ENCODE measurements around the gene GREB1L. TPM values are rescaled to one million over a fixed set of nuclear protein-coding genes. Genes with fewer than 3 reads are reported as not detected.

The GREB1L gene
- polyA plus RNA-seq, 1 of the 3 experiments (the other 2 are of a cell fraction) = under 0.01 TPM

DNA sequence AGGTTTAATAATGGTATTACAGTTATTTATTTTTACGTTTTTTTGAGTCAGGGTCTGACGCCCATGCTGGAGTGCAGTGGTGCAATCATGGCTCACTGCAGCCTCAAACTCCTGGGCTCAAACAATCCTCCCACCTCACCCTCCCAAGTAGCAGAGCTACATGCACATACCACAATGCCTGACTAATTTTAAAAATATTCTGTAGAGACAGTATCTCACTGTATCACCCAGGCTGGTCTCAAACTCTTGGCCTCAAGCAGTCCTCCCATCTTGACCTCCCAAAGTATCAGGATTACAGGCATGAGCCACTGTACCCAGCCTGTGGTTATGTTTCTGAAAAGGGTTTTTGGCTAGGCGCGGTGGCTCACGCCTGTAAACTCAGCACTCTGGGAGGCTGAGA is 237.7 kb downstream of the GREB1L start:
- Histone ChIP-seq H3F3A (replicated peaks; ENCODE audit: insufficient read depth) (no peaks in the 10 kb centered on the region), H2AFZ (ENCODE audit: low read depth) (no peak overlapping the region), H3K4me1 (ENCODE audit: control insufficient read depth in 1 of 2, insufficient read depth in 2 of 2, low read depth in 1 of 2, low read length in 1 of 2) (peaks cover 0 to 4% of the 10 kb centered on the region in 2 experiments; a peak in 1 of 4 replicates), H3K9me3 (no peaks in the 10 kb centered on the region), H4K20me1 (ENCODE audit: insufficient read depth) (no peaks in the 10 kb centered on the region), H3K9me2 (no peaks in the 10 kb centered on the region), H3K9ac (no peak overlapping the region), H3K27ac (ENCODE audit: low read depth in 2 of 2, low read length in 1 of 2) (no peak overlapping the region), H3K27me3 (ENCODE audit: insufficient read depth) (no peaks in the 10 kb centered on the region), H3K4me3 (ENCODE audit: low read depth in 2 of 2, low read length in 1 of 2) (no peak overlapping the region), H3K36me3 (replicated peaks in 1 of 2; ENCODE audit: control insufficient read depth in 1 of 2, insufficient read depth in 2 of 2, low read length in 1 of 2) (no peaks in the 10 kb centered on the region), H3K79me2 (ENCODE audit: insufficient read depth) (no peaks in the 10 kb centered on the region), H3K4me2 (no peak overlapping the region)
- no peak for TF ChIP-seq RXRA (IDR thresholded peaks at IDR 0.05; ENCODE audit: borderline replicate concordance, low read depth)
- no peak for TF ChIP-seq GABPA (IDR thresholded peaks at IDR 0.05; ENCODE audit: low read depth)
- no peak for TF ChIP-seq YY1 (IDR thresholded peaks at IDR 0.05; ENCODE audit: low read depth)
- TF ChIP-seq MXI1 (IDR thresholded peaks at IDR 0.05; ENCODE audit: low read depth, low read length) = no peak
- TF ChIP-seq POLR2AphosphoS5 (IDR thresholded peaks at IDR 0.05; ENCODE audit: low read depth, low read length) = no peak
- TF ChIP-seq EP300 (IDR thresholded peaks at IDR 0.05; ENCODE audit: borderline replicate concordance in 1 of 2, low read depth in 1 of 2, low read length in 1 of 2) = no peak
- no peak for TF ChIP-seq NRF1 (IDR thresholded peaks at IDR 0.05; ENCODE audit: low read depth, low read length)
- no peak for TF ChIP-seq FOXJ3 (CRISPR knock-in tag; IDR thresholded peaks at IDR 0.05)
- TF ChIP-seq USF1 (IDR thresholded peaks at IDR 0.05; ENCODE audit: borderline replicate concordance, low read depth) = no peak
- ChIA-PET CTCF (interaction anchor here (0.7 kb wide), 1 partner anchor 514 kb away, joined by 3 read pairs; no protein-coding TSS in a partner anchor), POLR2A (no interaction called here)
- WGBS (ENCODE audit: low lambda C conversion rate) = 52% methylated on average over 5 of the region's 5 CpGs
- DNase-seq = no peak

- no peaks in the 10 kb centered on the region for H3K36me3 ChIP-seq (replicated peaks in 1 of 2; ENCODE audit: control insufficient read depth in 1 of 2, insufficient read depth in 2 of 2, low read length in 1 of 2)
- CTCF ChIA-PET = no interaction called here
- no peaks in the 10 kb centered on the region for H3K79me2 ChIP-seq (ENCODE audit: insufficient read depth)
- no peaks in the 10 kb centered on the region for H3F3A ChIP-seq (replicated peaks; ENCODE audit: insufficient read depth)
- H3K4me3 ChIP-seq (ENCODE audit: low read depth in 2 of 2, low read length in 1 of 2) = no peak overlapping the region
- no peaks in the 10 kb centered on the region for H4K20me1 ChIP-seq (ENCODE audit: insufficient read depth)
- no peaks in the 10 kb centered on the region for H3K9me3 ChIP-seq
- no peak overlapping the region for H3K4me2 ChIP-seq
- no peak overlapping the region for H3K9ac ChIP-seq
- POLR2A ChIA-PET = no interaction called here
- WGBS (ENCODE audit: low lambda C conversion rate) = 79% methylated on average over 2 of the region's 2 CpGs
- H3K9me2 ChIP-seq = no peaks in the 10 kb centered on the region
- no peaks in the 10 kb centered on the region for H3K27me3 ChIP-seq (ENCODE audit: insufficient read depth)
- DNase-seq = no peak
- peaks cover 0 to 9% of the 10 kb centered on the region in 2 experiments; a peak in 1 of 4 replicates for H3K4me1 ChIP-seq (ENCODE audit: control insufficient read depth in 1 of 2, insufficient read depth in 2 of 2, low read depth in 1 of 2, low read length in 1 of 2)
- TF ChIP-seq USF2 (IDR thresholded peaks at IDR 0.05; ENCODE audit: borderline replicate concordance, low read depth, low read length) = no peak
- TF ChIP-seq REST (IDR thresholded peaks at IDR 0.05; ENCODE audit: low read depth, low read length) = no peak
- TF ChIP-seq SMC3 (IDR thresholded peaks at IDR 0.05; ENCODE audit: low read depth, low read length) = no peak
- TF ChIP-seq, protein P1, sequence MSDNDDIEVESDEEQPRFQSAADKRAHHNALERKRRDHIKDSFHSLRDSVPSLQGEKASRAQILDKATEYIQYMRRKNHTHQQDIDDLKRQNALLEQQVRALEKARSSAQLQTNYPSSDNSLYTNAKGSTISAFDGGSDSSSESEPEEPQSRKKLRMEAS (IDR thresholded peaks at IDR 0.05; ENCODE audit: low read depth) = no peak
- TF ChIP-seq FOXM1 (IDR thresholded peaks at IDR 0.05; ENCODE audit: low read depth) = no peak
- no peak for TF ChIP-seq EP300 (IDR thresholded peaks at IDR 0.05; ENCODE audit: borderline replicate concordance in 1 of 2, low read depth in 1 of 2, low read length in 1 of 2)
- no peak overlapping the region for H3K27ac ChIP-seq (ENCODE audit: low read depth in 2 of 2, low read length in 1 of 2)
- no peak overlapping the region for H2AFZ ChIP-seq (ENCODE audit: low read depth)
These were observed 239.7 kb downstream of the GREB1L start for GRCh38 chr18:21481739-21482138.

Data from SK-N-SH (cell line).